Lung (tissue), 12 donors: ENCODE data around the gene KISS1R. TPM values are rescaled to one million over a fixed set of nuclear protein-coding genes. Genes with fewer than 3 reads are reported as not detected.

Experiments
- ATAC-seq: fragments of 200-7000 bp; cut with Tn5 transposase; one replicate; pipeline ENCODE4 v1.9.1; 2020; ENCODE audit warnings: moderate number of reproducible peaks; ENCODE audit not compliant: insufficient read depth, low FRiP score
- DNase-seq, 3 donors: peaks; one replicate each; pipeline ENCODE4 v3.0.0-alpha.2; 2013 to 2017
- H3K27ac ChIP-seq, 2 donors: one replicate each; pipeline ENCODE4 v1.5.1; 2013; ENCODE audit warnings: mild to moderate bottlenecking in 2 of 2, moderate library complexity in 2 of 2, control low read depth in 1 of 2, inconsistent platforms in 1 of 2, low read depth in 1 of 2, low read length in 1 of 2
- H3K27me3 ChIP-seq, 3 donors: one replicate each; pipeline ENCODE4 v1.5.1; 2013; ENCODE audit warnings: low read length in 2 of 3; ENCODE audit not compliant: control insufficient read depth in 3 of 3, insufficient read depth in 3 of 3
- H3K36me3 ChIP-seq, 4 donors: one replicate each; pipeline ENCODE4 v1.5.1; 2013; ENCODE audit warnings: low read length in 4 of 4, mild to moderate bottlenecking in 1 of 4, moderate library complexity in 1 of 4; ENCODE audit not compliant: control insufficient read depth in 4 of 4, insufficient read depth in 4 of 4
- H3K4me1 ChIP-seq, 5 donors: one replicate each; pipeline ENCODE4 v1.5.1; 2013; ENCODE audit warnings: low read length in 5 of 5, mild to moderate bottlenecking in 2 of 5, moderate library complexity in 1 of 5; ENCODE audit not compliant: control insufficient read depth in 5 of 5, insufficient read depth in 5 of 5
- H3K4me3 ChIP-seq: one replicate; pipeline ENCODE4 v1.5.1; 2013; ENCODE audit warnings: mild to moderate bottlenecking, control low read depth, moderate library complexity
- H3K9ac ChIP-seq, 2 donors: one replicate each; pipeline ENCODE4 v1.5.1; 2013; ENCODE audit warnings: low read length in 2 of 2, control low read depth in 1 of 2; ENCODE audit not compliant: insufficient read depth in 1 of 2
- H3K9me3 ChIP-seq, 4 donors: one replicate each; pipeline ENCODE4 v1.5.1; 2013; ENCODE audit warnings: low read length in 3 of 4, mild to moderate bottlenecking in 1 of 4, moderate library complexity in 1 of 4; ENCODE audit not compliant: control insufficient read depth in 4 of 4, insufficient read depth in 3 of 4
- CTCF ChIP-seq: IDR thresholded peaks from 2 replicates; pipeline ENCODE4 v1.5.1; 2012; ENCODE audit warnings: mild to moderate bottlenecking; ENCODE audit errors: control extremely low read depth, extremely low read depth
- WGBS, 2 donors: extraction: QIAGEN DNeasy Blood & Tissue Kit; methylation state at CpG; one replicate each; pipeline ENCODE4 v1.1.7; 2013; 5-methylcytosine and 5-hydroxymethylcytosine counted together
- polyA plus RNA-seq, 2 donors: library from polyadenylated mRNA; stranded (reverse); fragments of 200-250 nt; gene quantifications; one replicate each; pipeline ENCODE4 v1.2.1, GENCODE V29; 2013
- total RNA-seq, 2 donors: library from RNA; depleted of rRNA in 1 of 2; stranded (reverse); fragments of >200 nt in 1 of 2; gene quantifications; one replicate each; pipeline ENCODE4 v1.2.1, GENCODE V29; 2014 to 2021
- donor health status: control.
- donor health status: control.
- donor health status: Bipolar disorder and iron deficiency.
- donor health status: healthy.
- donor health status: DM: yes; HTN: yes; CAD: no.

The KISS1R gene
- total and polyA plus RNA-seq, 4 donors: 0.13 to 0.21 TPM; not detected in 2

DNA sequence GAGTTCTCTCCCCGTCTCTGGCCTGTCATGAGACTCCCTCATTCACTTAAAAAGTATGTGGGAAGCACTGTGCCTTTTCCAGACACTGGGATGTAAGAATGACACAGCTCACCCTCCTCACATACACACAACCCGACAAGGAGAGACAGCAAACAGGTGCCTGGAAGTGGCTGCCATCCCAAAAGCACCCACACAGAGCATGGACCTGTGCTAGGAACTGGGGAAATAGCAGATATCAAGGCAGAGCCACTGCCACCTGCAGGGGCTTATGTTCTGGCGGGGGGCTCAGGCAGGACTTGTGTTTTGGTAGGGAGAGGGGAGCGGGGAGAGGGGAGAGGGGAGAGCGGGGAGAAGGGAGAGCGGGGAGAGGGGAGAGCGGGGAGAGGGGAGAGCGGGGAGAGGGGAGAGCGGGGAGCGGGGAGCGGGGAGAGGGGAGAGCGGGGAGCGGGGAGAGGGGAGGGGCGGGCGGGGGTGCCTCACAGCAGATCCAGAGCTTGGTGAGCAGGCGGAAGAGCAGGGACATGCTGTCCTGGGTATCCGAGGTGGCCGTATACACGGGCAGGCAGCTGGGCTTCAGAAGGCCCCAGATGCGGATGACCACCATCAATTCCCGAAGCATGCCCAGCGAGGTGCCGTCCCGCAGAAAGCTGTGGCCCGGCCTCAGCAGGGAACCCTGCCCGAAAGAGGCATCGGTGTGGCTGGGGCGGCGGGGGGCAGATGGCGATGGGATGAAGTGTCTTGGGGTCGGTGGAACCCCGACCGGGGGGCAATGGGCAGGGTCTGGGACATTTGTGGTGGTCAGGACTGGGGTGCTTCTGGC, 45.5 kb upstream of the KISS1R start:
- H3K4me3 ChIP-seq: no peak overlapping the region
- no peak overlapping the region for H3K9ac ChIP-seq
- peaks cover 0 to 60% (median 22%) of the 10 kb centered on the region in 4 donors for H3K36me3 ChIP-seq
- DNase-seq: peak in 1 of 3 donors; percentile 59
- WGBS, 2 donors: 90 to 93% methylated on average over 21 to 22 of the region's 33 CpGs
- no peak for TF ChIP-seq CTCF
- no peaks in the 10 kb centered on the region for H3K27me3 ChIP-seq
- no peaks in the 10 kb centered on the region for H3K9me3 ChIP-seq
- H3K4me1 ChIP-seq: peaks cover 0 to 20% (median 12%) of the 10 kb centered on the region in 5 donors
- H3K27ac ChIP-seq: peak overlapping the region in 1 of 2 donors; percentile 67
- ATAC-seq: no peak

GRCh38 chr19:872266-872951, 44.7 kb upstream of the KISS1R start:
- Histone ChIP-seq H3K9ac (no peak overlapping the region), H3K36me3 (peaks cover 0 to 66% (median 21%) of the 10 kb centered on the region in 4 donors), H3K9me3 (no peaks in the 10 kb centered on the region), H3K4me3 (no peak overlapping the region), H3K4me1 (peaks cover 0 to 20% (median 12%) of the 10 kb centered on the region in 5 donors), H3K27me3 (no peaks in the 10 kb centered on the region), H3K27ac (peak overlapping the region in 1 of 2 donors; percentile 67)
- WGBS, 2 donors: 62 to 75% methylated on average over 26 to 27 of the region's 27 CpGs
- peak in 1 of 3 donors; percentile 64 for DNase-seq
- no peak for TF ChIP-seq CTCF
- peak; percentile 63 for ATAC-seq

- H3K9me3 ChIP-seq: no peaks in the 10 kb centered on the region
- peak; percentile 39 for ATAC-seq
- no peak overlapping the region for H3K4me3 ChIP-seq
- H3K27me3 ChIP-seq: no peaks in the 10 kb centered on the region
- H3K27ac ChIP-seq: no peak overlapping the region
- peak in 2 of 3 donors; percentile 41 for DNase-seq
- H3K4me1 ChIP-seq: peaks cover 0 to 20% (median 12%) of the 10 kb centered on the region in 5 donors
- TF ChIP-seq CTCF: no peak
- peaks cover 0 to 61% (median 17%) of the 10 kb centered on the region in 4 donors for H3K36me3 ChIP-seq
- 73 to 87% methylated on average over 8 to 13 of the region's 13 CpGs for WGBS, 2 donors
- H3K9ac ChIP-seq: no peak overlapping the region
Observed at GRCh38 chr19:873084-873483, 44.0 kb upstream of the KISS1R start.
